Erythroblast (primary cell): ENCODE measurements around the gene HPN.

Experiments used
- GATA1 ChIP-seq: IDR thresholded peaks from 2 replicates; pipeline ENCODE4 v1.6.1; 2011; ENCODE audit warnings: low read depth, mild to moderate bottlenecking, control low read depth, low read length, moderate library complexity
- POLR2A ChIP-seq: IDR thresholded peaks from 2 replicates; pipeline ENCODE4 v1.6.1; 2011; ENCODE audit warnings: mild to moderate bottlenecking, low read length

GRCh38 chr19:35059799-35060091 is 18.2 kb downstream of the HPN start:
- TF ChIP-seq POLR2A: no peak
- TF ChIP-seq GATA1: no peak
